Nephron (organoid): ENCODE measurements around the gene COQ5.

Experiments
- H3K27ac Mint-ChIP-seq, 3 experiments: 2 replicates each; pipeline ENCODE4 v1.8.0; 2020; ENCODE audit warnings: mixed read lengths in 3 of 3, mild to moderate bottlenecking in 2 of 3, moderate library complexity in 1 of 3
- H3K27me3 Mint-ChIP-seq: 2 replicates; pipeline ENCODE4 v1.8.0; 2021; ENCODE audit warnings: low read depth, mild to moderate bottlenecking, moderate library complexity, mixed read lengths
- H3K36me3 Mint-ChIP-seq: 2 replicates; pipeline ENCODE4 v1.8.0; 2020; ENCODE audit warnings: low read depth, mixed read lengths
- H3K4me1 Mint-ChIP-seq: 2 replicates; pipeline ENCODE4 v1.8.0; 2020; ENCODE audit warnings: mixed read lengths
- H3K4me3 Mint-ChIP-seq, 3 experiments: 2 replicates each; pipeline ENCODE4 v1.8.0; 2020; ENCODE audit warnings: mild to moderate bottlenecking in 3 of 3, mixed read lengths in 3 of 3, moderate library complexity in 2 of 3
- H3K9me3 Mint-ChIP-seq: 2 replicates; pipeline ENCODE4 v1.8.0; 2020; ENCODE audit warnings: mixed read lengths
- CTCF ChIP-seq, 3 experiments: fragments of 200-600 bp; sonication (generic); IDR thresholded peaks; one replicate each; pipeline ENCODE4 v1.5.0; 2021; ENCODE audit warnings: antibody characterized with exemption in 3 of 3; ENCODE audit not compliant: unreplicated experiment in 3 of 3

COQ5 gene

DNA sequence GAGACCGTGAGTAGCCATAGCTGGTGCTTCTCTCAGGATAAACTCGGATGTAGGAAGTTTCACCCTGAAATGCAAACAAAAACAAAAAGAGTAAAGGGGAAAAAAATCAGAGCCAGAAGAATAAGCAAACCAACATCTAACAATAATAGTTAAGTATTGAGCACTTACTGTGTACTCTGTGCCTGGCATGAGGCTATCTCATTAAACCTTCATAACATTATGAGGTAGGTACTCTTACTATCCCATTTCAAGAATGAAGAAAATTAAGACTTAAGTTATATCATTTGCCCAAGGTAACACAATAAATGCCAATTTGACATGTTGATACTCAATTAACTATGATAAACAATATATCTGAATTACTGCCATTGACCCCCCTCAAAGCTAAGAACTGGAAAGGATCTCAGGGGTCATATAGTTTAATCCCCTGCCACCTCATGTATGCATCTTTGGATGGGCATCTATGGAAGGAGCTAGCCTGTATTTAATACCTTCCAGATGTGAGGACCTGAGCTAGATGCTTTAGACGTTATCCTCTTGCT is 66.8 kb downstream of the COQ5 start:
- H3K4me1 Mint-ChIP-seq = peaks cover 15% of the 10 kb centered on the region
- TF ChIP-seq CTCF (IDR thresholded peaks at IDR 0.05; ENCODE audit: unreplicated experiment in 3 of 3) = no peak
- no peaks in the 10 kb centered on the region for H3K9me3 Mint-ChIP-seq
- H3K36me3 Mint-ChIP-seq = peaks cover 78% of the 10 kb centered on the region
- H3K27ac Mint-ChIP-seq = no peak overlapping the region
- no peak overlapping the region for H3K4me3 Mint-ChIP-seq
- H3K27me3 Mint-ChIP-seq = no peaks in the 10 kb centered on the region

- Mint-ChIP-seq H3K4me1 (no peaks in the 10 kb centered on the region), H3K36me3 (peaks cover 77% of the 10 kb centered on the region), H3K27me3 (no peaks in the 10 kb centered on the region), H3K9me3 (no peaks in the 10 kb centered on the region), H3K4me3 (no peak overlapping the region), H3K27ac (no peak overlapping the region)
- no peak for TF ChIP-seq CTCF (IDR thresholded peaks at IDR 0.05; ENCODE audit: unreplicated experiment in 3 of 3)
Measured at GRCh38 chr12:120460157-120460556, 68.8 kb downstream of the COQ5 start.

- Mint-ChIP-seq H3K36me3 (peaks cover 63% of the 10 kb centered on the region), H3K9me3 (no peaks in the 10 kb centered on the region), H3K27ac (peak overlapping the region in 1 of 3 experiments; percentile 32), H3K4me1 (no peaks in the 10 kb centered on the region), H3K27me3 (no peaks in the 10 kb centered on the region), H3K4me3 (no peak overlapping the region)
- TF ChIP-seq CTCF (IDR thresholded peaks at IDR 0.05; ENCODE audit: unreplicated experiment in 3 of 3) = peak in 1 of 3 experiments; percentile 20
Measured at GRCh38 chr12:120457133-120457532, 71.8 kb downstream of the COQ5 start.

DNA sequence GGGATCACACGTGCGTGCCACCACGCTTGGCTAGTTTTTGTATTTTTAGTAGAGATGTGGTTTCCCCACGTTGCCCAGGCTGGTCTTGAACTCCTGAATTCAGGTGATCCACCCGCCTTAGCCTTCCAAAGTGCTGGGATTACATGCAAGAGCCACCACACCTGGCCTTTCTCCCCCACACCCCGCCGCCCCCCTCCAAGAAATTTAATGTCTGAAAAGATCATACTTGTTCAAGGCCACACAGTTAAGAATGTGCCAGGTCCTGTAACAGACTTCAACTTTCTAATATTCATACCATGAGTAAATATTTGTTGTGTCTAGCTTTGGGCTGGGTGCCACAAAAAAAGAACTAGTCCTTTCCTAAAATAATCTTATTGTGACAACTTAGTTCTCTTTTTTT is 73.7 kb downstream of the COQ5 start:
- Mint-ChIP-seq H3K4me3 (no peak overlapping the region), H3K27ac (no peak overlapping the region), H3K27me3 (no peaks in the 10 kb centered on the region), H3K4me1 (no peaks in the 10 kb centered on the region), H3K9me3 (no peaks in the 10 kb centered on the region), H3K36me3 (peaks cover 55% of the 10 kb centered on the region)
- TF ChIP-seq CTCF (IDR thresholded peaks at IDR 0.05; ENCODE audit: unreplicated experiment in 3 of 3) = no peak

DNA sequence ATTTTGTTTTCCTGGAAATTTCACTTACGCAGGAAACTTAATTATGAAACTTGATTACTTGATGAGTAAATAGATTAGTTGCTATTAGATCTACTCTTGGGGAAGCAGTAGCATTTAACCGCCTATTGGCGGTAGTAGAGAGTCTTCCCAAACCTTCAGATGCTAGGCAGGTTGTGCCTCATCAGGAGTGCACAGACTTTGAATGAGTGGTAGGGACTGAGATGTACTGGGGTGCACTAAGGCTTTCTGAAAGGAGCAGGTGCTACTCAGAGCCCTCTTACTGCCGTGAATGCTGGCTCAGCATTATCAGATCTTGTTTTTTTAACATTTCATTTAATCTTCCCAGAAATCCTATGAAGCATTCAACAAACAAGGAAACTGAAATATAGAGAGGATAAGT is 75.0 kb downstream of the COQ5 start:
- peaks cover 52% of the 10 kb centered on the region for H3K36me3 Mint-ChIP-seq
- H3K27me3 Mint-ChIP-seq = no peaks in the 10 kb centered on the region
- no peaks in the 10 kb centered on the region for H3K4me1 Mint-ChIP-seq
- no peaks in the 10 kb centered on the region for H3K9me3 Mint-ChIP-seq
- H3K27ac Mint-ChIP-seq = no peak overlapping the region
- no peak overlapping the region for H3K4me3 Mint-ChIP-seq
- TF ChIP-seq CTCF (IDR thresholded peaks at IDR 0.05; ENCODE audit: unreplicated experiment in 3 of 3) = peak; percentile 45 to 57 (median 48)
